Measurements from ENCODE around the gene IRF6. TPM values are rescaled to one million over a fixed set of nuclear protein-coding genes. Genes with fewer than 3 reads are reported as not detected.

The IRF6 gene
- total and polyA plus RNA-seq, 2 of the 8 experiments (the other 6 are each of a cell fraction or from before 2014, with no cell fraction given), result 9.6 to 13.4 TPM

DNA sequence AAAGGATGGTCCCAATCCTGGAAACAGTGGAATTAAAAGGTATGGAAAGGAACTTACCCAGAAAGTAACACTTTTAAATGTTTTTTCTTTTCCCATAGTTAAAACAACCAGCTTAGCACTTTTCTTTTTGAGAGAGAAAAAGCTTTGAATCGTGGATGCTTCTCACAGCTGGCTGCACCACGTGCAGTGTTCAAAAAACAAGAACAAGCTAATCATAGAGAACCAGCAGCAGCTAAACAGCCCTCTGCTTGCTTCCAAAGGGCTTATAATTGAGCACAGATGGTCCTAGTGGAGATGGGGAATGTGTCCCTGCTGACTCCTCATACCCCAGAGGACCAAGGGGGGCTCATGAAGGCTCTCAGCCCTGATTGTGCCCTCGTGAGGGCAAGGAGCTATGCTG, 48.3 kb upstream of the IRF6 start:
- H3K23me2 ChIP-seq (ENCODE audit: low read depth, low read length), result no peaks in the 10 kb centered on the region
- no peaks in the 10 kb centered on the region for H4K20me1 ChIP-seq (replicated peaks in 1 of 2; ENCODE audit: control insufficient read depth in 1 of 2, insufficient read depth in 2 of 2, low read length in 2 of 2)
- no peak overlapping the region for H3K23ac ChIP-seq (ENCODE audit: insufficient read length)
- no peak for FAIRE-seq
- H2AK5ac ChIP-seq (ENCODE audit: low read depth, low read length), result no peak overlapping the region
- H3K36me3 ChIP-seq (ENCODE audit: control insufficient read depth in 2 of 4, insufficient read depth in 4 of 4, low read length in 3 of 4), result peaks cover 0 to 27% (median 20%) of the 10 kb centered on the region in 4 experiments; a peak in 6 of 8 replicates
- no peaks in the 10 kb centered on the region for H3K79me1 ChIP-seq (ENCODE audit: low read depth, low read length)
- TF ChIP-seq BRCA1 (IDR thresholded peaks at IDR 0.05; ENCODE audit: low read depth, low read length) (no peak), KDM5A (IDR thresholded peaks at IDR 0.05; ENCODE audit: low read length) (no peak), SP1 (IDR thresholded peaks at IDR 0.05; ENCODE audit: low read depth, low read length) (no peak), CEBPB (IDR thresholded peaks at IDR 0.05; ENCODE audit: low read depth, low read length) (no peak), NRF1 (IDR thresholded peaks at IDR 0.05; ENCODE audit: low read depth, low read length) (no peak), MAFK (IDR thresholded peaks at IDR 0.05; ENCODE audit: low read depth, low read length) (no peak), CBX5 (IDR thresholded peaks at IDR 0.05; ENCODE audit: low read depth, low read length) (no peak), GABPA (IDR thresholded peaks at IDR 0.05; ENCODE audit: borderline replicate concordance, insufficient read depth, low read length) (no peak), YY1 (IDR thresholded peaks at IDR 0.05; ENCODE audit: low read depth, low read length) (no peak), EGR1 (IDR thresholded peaks at IDR 0.05; ENCODE audit: borderline replicate concordance, low read depth, low read length) (no peak), CHD2 (IDR thresholded peaks at IDR 0.05; ENCODE audit: low read length) (no peak)
- TF ChIP-seq, protein P1, sequence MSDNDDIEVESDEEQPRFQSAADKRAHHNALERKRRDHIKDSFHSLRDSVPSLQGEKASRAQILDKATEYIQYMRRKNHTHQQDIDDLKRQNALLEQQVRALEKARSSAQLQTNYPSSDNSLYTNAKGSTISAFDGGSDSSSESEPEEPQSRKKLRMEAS (IDR thresholded peaks at IDR 0.05), result no peak
- TF ChIP-seq, protein P2, sequence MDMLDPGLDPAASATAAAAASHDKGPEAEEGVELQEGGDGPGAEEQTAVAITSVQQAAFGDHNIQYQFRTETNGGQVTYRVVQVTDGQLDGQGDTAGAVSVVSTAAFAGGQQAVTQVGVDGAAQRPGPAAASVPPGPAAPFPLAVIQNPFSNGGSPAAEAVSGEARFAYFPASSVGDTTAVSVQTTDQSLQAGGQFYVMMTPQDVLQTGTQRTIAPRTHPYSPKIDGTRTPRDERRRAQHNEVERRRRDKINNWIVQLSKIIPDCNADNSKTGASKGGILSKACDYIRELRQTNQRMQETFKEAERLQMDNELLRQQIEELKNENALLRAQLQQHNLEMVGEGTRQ (IDR thresholded peaks at IDR 0.05; ENCODE audit: low read length), result no peak
- POLR2A ChIA-PET (ENCODE audit: partially characterized antibody), result interaction anchor here (1.7 kb wide), 1 partner anchor 520 kb away, joined by 8 read pairs; no protein-coding TSS in a partner anchor
- no peak overlapping the region for H3K27ac ChIP-seq (ENCODE audit: low read depth, low read length)
- H2BK20ac ChIP-seq (ENCODE audit: low read length), result no peak overlapping the region
- no peaks in the 10 kb centered on the region for H3K27me3 ChIP-seq (replicated peaks in 1 of 4; ENCODE audit: control insufficient read depth in 3 of 4, extremely low read depth in 1 of 4, insufficient read depth in 3 of 4, low read length in 3 of 4)
- CTCF ChIA-PET (ENCODE audit: partially characterized antibody), result interaction anchor here (0.8 to 1.8 kb wide), 5 partner anchors 9 to 290 kb away, joined by 3 to 6 read pairs (median 3); no protein-coding TSS in a partner anchor
- DNase-seq (ENCODE audit: low read depth in 1 of 2, low spot score in 2 of 2), result no peak
- H3K9me3 ChIP-seq (ENCODE audit: insufficient read depth in 2 of 2, low read depth in 1 of 2, low read length in 1 of 2), result no peaks in the 10 kb centered on the region; a peak in 1 of 4 replicates
- no peak overlapping the region for H2BK12ac ChIP-seq (ENCODE audit: low read depth, low read length)
- no peak overlapping the region for H2AFZ ChIP-seq (ENCODE audit: low read length)
- no peak overlapping the region for H3K4ac ChIP-seq (replicated peaks; ENCODE audit: insufficient read length, low read depth, low read length)
- no peak overlapping the region for H4K5ac ChIP-seq (ENCODE audit: insufficient read length, low read depth, low read length)
- no peak overlapping the region for H4K8ac ChIP-seq (ENCODE audit: extremely low read depth, insufficient read depth, low read length)
- H3K18ac ChIP-seq (ENCODE audit: extremely low read depth, low read length), result no peak overlapping the region
- no peak overlapping the region for H3K4me3 ChIP-seq (ENCODE audit: extremely low read depth in 1 of 4, insufficient read depth in 2 of 4, low read depth in 3 of 4, low read length in 4 of 4)
- H3K9ac ChIP-seq (replicated peaks in 1 of 4; ENCODE audit: extremely low read depth in 1 of 4, low read depth in 3 of 4, low read length in 3 of 4), result no peak overlapping the region
- H3K79me2 ChIP-seq (ENCODE audit: control insufficient read depth in 1 of 2, insufficient read depth in 2 of 2, low read length in 2 of 2), result no peaks in the 10 kb centered on the region
- H3K56ac ChIP-seq (replicated peaks; ENCODE audit: insufficient read length, low read depth, low read length), result no peak overlapping the region
- H4K91ac ChIP-seq (replicated peaks; ENCODE audit: insufficient read length, low read length), result no peak overlapping the region
- H3K4me2 ChIP-seq (ENCODE audit: insufficient read depth in 1 of 2, low read depth in 2 of 2, low read length in 2 of 2), result no peak overlapping the region
- H3K14ac ChIP-seq (ENCODE audit: insufficient read length), result no peak overlapping the region
- no peak overlapping the region for H2BK5ac ChIP-seq (ENCODE audit: low read depth, low read length)
- H3K4me1 ChIP-seq (replicated peaks in 1 of 4; ENCODE audit: control insufficient read depth in 3 of 4, insufficient read depth in 4 of 4, low read length in 3 of 4), result no peaks in the 10 kb centered on the region
- 94% methylated on average over 3 of the region's 3 CpGs; no CpG with 5 or more reads in 1 of the 2 experiments for WGBS, 2 experiments (ENCODE audit: extremely low coverage in 1 of 2, insufficient coverage in 1 of 2, insufficient read length in 1 of 2, insufficient replicate concordance in 2 of 2, low coverage in 1 of 2, low lambda C conversion rate in 2 of 2, missing lambda C conversion rate in 1 of 2)
- no peak overlapping the region for H2BK120ac ChIP-seq (replicated peaks; ENCODE audit: low read depth, low read length)
- no peak overlapping the region for H2BK15ac ChIP-seq (ENCODE audit: low read length)

Data from H1 (cell line).